PC-3 (cell line): ENCODE data around the gene HNRNPF. TPM values are rescaled to one million over a fixed set of nuclear protein-coding genes. Genes with fewer than 3 reads are reported as not detected.

ENCODE experiments used
- ATAC-seq: fragments of 200-7000 bp; cut with Tn5 transposase; 2 replicates; pipeline ENCODE4 v1.9.1; 2020; ENCODE audit warnings: mild to moderate bottlenecking, moderate library complexity
- BruUV-seq: library from RNA; stranded (reverse); fragments of 400-500 nt; replicated peaks from 2 replicates; lab custom pipeline; 2021; lab: Mats Ljungman, UMichigan
- CTCF ChIA-PET: fragments of 300-600 bp; sonication (Branson Sonifier 250); formaldehyde crosslinking; loops from one replicate; lab custom pipeline; 2022; ENCODE audit warnings: antibody characterized with exemption; lab: Charles Lee
- POLR2A ChIA-PET: fragments of 300-600 bp; sonication (Branson Sonifier 250); formaldehyde crosslinking; loops from one replicate; lab custom pipeline; 2022; ENCODE audit warnings: antibody characterized with exemption; ENCODE audit not compliant: unreplicated experiment; lab: Charles Lee
- DNase-seq: peaks from one replicate; pipeline ENCODE4 v3.0.0-alpha.2; 2015
- H2AFZ ChIP-seq: fragments of 300-600 bp; sonication (generic); 2 replicates; pipeline ENCODE4 v1.6.0; 2016; ENCODE audit warnings: antibody characterized with exemption, low read length
- H3F3A ChIP-seq: fragments of 300-600 bp; sonication (generic); one replicate; pipeline ENCODE4 v1.6.0; 2017; ENCODE audit warnings: antibody characterized with exemption, low read length, control low read depth, mild to moderate bottlenecking; ENCODE audit not compliant: unreplicated experiment
- H3K27ac ChIP-seq: fragments of 300-600 bp; sonication (generic); 2 replicates; pipeline ENCODE4 v1.5.1; 2016; ENCODE audit warnings: mild to moderate bottlenecking, low read length
- H3K27me3 ChIP-seq: fragments of 300-600 bp; sonication (generic); 2 replicates; pipeline ENCODE4 v1.6.1; 2016; ENCODE audit warnings: low read length, mixed read lengths
- H3K36me3 ChIP-seq: fragments of 300-600 bp; sonication (generic); 2 replicates; pipeline ENCODE4 v1.6.1; 2016; ENCODE audit warnings: low read depth, mixed run types, low read length, mixed read lengths
- H3K4me1 ChIP-seq: fragments of 300-600 bp; sonication (generic); 2 replicates; pipeline ENCODE4 v1.5.1; 2016; ENCODE audit warnings: low read length; ENCODE audit not compliant: insufficient read depth
- H3K4me2 ChIP-seq: fragments of 300-600 bp; sonication (generic); 2 replicates; pipeline ENCODE4 v1.6.0; 2016; ENCODE audit warnings: low read length
- H3K4me3 ChIP-seq: fragments of 300-600 bp; sonication (generic); 2 replicates; pipeline ENCODE4 v1.5.1; 2016; ENCODE audit warnings: mild to moderate bottlenecking, low read length, mixed read lengths
- H3K79me2 ChIP-seq: fragments of 300-600 bp; sonication (generic); 2 replicates; pipeline ENCODE4 v1.6.1; 2017; ENCODE audit warnings: low read length, mixed read lengths
- H3K9ac ChIP-seq: fragments of 300-600 bp; sonication (generic); 2 replicates; pipeline ENCODE4 v1.6.0; 2016; ENCODE audit warnings: mild to moderate bottlenecking, low read length
- H3K9me2 ChIP-seq: fragments of 300-600 bp; sonication (generic); replicated peaks from 2 replicates; pipeline ENCODE4 v1.6.1; 2016; ENCODE audit warnings: mixed run types, low read length, mixed read lengths
- H3K9me3 ChIP-seq: fragments of 300-600 bp; sonication (generic); 2 replicates; pipeline ENCODE4 v1.6.1; 2016; ENCODE audit warnings: low read length, mixed read lengths
- H4K20me1 ChIP-seq: fragments of 300-600 bp; sonication (generic); 2 replicates; pipeline ENCODE4 v1.6.1; 2016; ENCODE audit warnings: low read length, mixed read lengths
- EZH2 ChIP-seq: fragments of 300-600 bp; sonication (generic); IDR thresholded peaks from one replicate; pipeline ENCODE4 v1.6.1; 2017; ENCODE audit warnings: antibody characterized with exemption, mild to moderate bottlenecking, low read length; ENCODE audit not compliant: unreplicated experiment
- EZH2phosphoT487 ChIP-seq: fragments of 300-600 bp; sonication (generic); IDR thresholded peaks from 2 replicates; pipeline ENCODE4 v1.6.1; 2018; ENCODE audit warnings: mild to moderate bottlenecking, antibody characterized with exemption, low read length, borderline replicate concordance
- intact Hi-C: fragments of 100-400 bp; cut with micrococcal nuclease; formaldehyde crosslinking; loops from 2 replicates; pipeline ENCODE4 v1.9.0; 2023
- total RNA-seq: library from RNA; depleted of rRNA; stranded (reverse); fragments of >200 nt; gene quantifications from 2 replicates; pipeline ENCODE4 v1.2.3, GENCODE V29; 2014
- TF ChIP-seq, protein P1 (sequence below): fragments of 300-600 bp; sonication (generic); conservative IDR thresholded peaks from 2 replicates; pipeline ENCODE4 v1.5.1; 2017; ENCODE audit warnings: antibody characterized with exemption, low read depth, mild to moderate bottlenecking, low read length

The HNRNPF gene
- total RNA-seq, 1 experiment from 2014 or later: 421 TPM

DNA sequence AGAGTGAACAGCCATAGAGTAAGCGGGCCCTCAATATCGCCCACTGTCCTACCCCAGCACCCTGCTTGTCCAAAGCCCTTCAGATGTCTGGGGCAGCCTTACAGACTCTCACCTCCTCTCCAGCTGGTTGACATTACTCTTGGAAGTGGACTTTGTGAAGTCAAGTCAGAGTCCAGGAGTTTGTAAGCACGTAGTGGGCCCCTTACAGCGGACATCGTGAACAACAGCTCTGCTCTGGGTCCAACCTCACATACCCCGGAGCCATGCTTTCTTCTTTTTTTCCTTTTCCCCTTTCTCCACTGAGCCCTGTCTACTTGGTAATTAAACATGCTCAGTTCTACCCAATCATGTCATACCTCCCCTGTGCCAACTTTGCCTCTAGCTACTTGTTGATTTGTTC is 17.5 kb downstream of the HNRNPF start:
- BruUV-seq: no TSS peak
- intact Hi-C loops: loop anchor here (2.0 kb wide), 1 partner anchor 15 kb away; no protein-coding TSS in a partner anchor
- Histone ChIP-seq H3K27ac (no peak overlapping the region), H3K36me3 (peaks cover 85% of the 10 kb centered on the region), H3K9me2 (no peaks in the 10 kb centered on the region), H4K20me1 (peaks cover 86% of the 10 kb centered on the region), H3K4me2 (no peak overlapping the region), H3K27me3 (no peaks in the 10 kb centered on the region), H3K9me3 (no peaks in the 10 kb centered on the region), H3K4me1 (peaks cover 16% of the 10 kb centered on the region), H3F3A (no peaks in the 10 kb centered on the region), H3K9ac (no peak overlapping the region), H2AFZ (no peak overlapping the region), H3K79me2 (peaks cover 93% of the 10 kb centered on the region), H3K4me3 (no peak overlapping the region)
- no peak for DNase-seq
- TF ChIP-seq EZH2 (no peak), EZH2phosphoT487 (no peak)
- TF ChIP-seq, protein P1, sequence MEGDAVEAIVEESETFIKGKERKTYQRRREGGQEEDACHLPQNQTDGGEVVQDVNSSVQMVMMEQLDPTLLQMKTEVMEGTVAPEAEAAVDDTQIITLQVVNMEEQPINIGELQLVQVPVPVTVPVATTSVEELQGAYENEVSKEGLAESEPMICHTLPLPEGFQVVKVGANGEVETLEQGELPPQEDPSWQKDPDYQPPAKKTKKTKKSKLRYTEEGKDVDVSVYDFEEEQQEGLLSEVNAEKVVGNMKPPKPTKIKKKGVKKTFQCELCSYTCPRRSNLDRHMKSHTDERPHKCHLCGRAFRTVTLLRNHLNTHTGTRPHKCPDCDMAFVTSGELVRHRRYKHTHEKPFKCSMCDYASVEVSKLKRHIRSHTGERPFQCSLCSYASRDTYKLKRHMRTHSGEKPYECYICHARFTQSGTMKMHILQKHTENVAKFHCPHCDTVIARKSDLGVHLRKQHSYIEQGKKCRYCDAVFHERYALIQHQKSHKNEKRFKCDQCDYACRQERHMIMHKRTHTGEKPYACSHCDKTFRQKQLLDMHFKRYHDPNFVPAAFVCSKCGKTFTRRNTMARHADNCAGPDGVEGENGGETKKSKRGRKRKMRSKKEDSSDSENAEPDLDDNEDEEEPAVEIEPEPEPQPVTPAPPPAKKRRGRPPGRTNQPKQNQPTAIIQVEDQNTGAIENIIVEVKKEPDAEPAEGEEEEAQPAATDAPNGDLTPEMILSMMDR: no peak
- ChIA-PET POLR2A (no interaction called here), CTCF (no interaction called here)
- ATAC-seq: no peak

DNA sequence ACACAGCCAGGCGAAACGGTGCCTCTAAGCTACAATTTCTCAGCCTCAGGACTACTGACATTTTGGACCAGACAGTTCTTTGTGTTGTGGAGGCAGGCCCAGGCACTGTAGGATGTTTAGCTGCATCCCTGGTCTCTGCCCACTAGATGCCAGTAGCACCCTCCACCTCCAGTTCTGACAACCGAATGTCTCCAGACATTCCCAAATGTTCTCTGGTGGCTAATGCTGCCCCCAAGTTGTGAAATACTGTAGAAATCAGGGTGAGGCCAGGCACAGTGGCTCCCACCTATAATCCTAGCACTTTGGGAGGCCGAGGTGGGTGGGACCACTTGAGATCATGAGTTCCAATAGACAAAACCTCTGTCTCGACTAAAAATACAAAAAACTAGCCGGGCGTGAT is 18.2 kb downstream of the HNRNPF start:
- Histone ChIP-seq H4K20me1 (peaks cover 93% of the 10 kb centered on the region), H2AFZ (no peak overlapping the region), H3K9ac (no peak overlapping the region), H3K4me1 (peaks cover 13% of the 10 kb centered on the region), H3K9me3 (no peaks in the 10 kb centered on the region), H3K27ac (no peak overlapping the region), H3F3A (peaks cover 7% of the 10 kb centered on the region), H3K79me2 (peaks cover 85% of the 10 kb centered on the region), H3K27me3 (no peaks in the 10 kb centered on the region), H3K4me3 (no peak overlapping the region), H3K4me2 (no peak overlapping the region), H3K36me3 (peaks cover 91% of the 10 kb centered on the region), H3K9me2 (no peaks in the 10 kb centered on the region)
- POLR2A ChIA-PET: interaction anchor here (0.6 kb wide), 1 partner anchor 63 kb away, joined by 3 read pairs; no protein-coding TSS in a partner anchor
- no TSS peak for BruUV-seq
- intact Hi-C loops: loop anchor here (1.0 to 2.0 kb wide), 2 partner anchors 16 to 71 kb away; no protein-coding TSS in a partner anchor
- ATAC-seq (peak; percentile 83), DNase-seq (peak; percentile 61)
- TF ChIP-seq, protein P1: peak; percentile 71
- TF ChIP-seq EZH2: no peak
- CTCF ChIA-PET: no interaction called here

DNA sequence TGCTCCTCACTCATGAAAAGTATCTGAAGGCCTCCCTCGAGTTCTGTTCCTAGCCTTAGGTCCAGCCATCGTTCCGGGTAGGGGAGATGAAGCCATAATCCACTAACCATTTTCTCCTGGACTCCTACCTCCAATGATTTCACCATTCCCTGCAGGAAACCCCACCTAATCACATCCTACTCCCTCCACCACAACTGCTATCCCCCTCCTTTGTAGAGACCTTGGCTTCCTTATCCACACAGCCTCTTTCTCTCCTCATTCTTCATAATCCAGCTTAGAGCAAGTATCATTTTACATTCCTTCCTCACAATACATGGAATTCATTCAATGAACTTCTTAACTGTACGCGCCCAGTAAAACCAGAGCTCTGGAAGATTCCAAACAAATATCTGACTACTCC is 18.7 kb downstream of the HNRNPF start:
- BruUV-seq: no TSS peak
- H4K20me1 ChIP-seq: peaks cover 93% of the 10 kb centered on the region
- POLR2A ChIA-PET: interaction anchor here (0.6 kb wide), 1 partner anchor 64 kb away, joined by 3 read pairs; no protein-coding TSS in a partner anchor

More for the DNA sequence above, 18.7 kb downstream of the HNRNPF start:
- Histone ChIP-seq H2AFZ (no peak overlapping the region), H3K27me3 (no peaks in the 10 kb centered on the region), H3K4me3 (no peak overlapping the region), H3K4me2 (no peak overlapping the region), H3F3A (peaks cover 12% of the 10 kb centered on the region), H3K36me3 (peaks cover 91% of the 10 kb centered on the region), H3K9ac (no peak overlapping the region), H3K9me2 (no peaks in the 10 kb centered on the region), H3K27ac (no peak overlapping the region), H3K79me2 (peaks cover 81% of the 10 kb centered on the region), H3K4me1 (peaks cover 12% of the 10 kb centered on the region), H3K9me3 (no peaks in the 10 kb centered on the region)
- TF ChIP-seq EZH2phosphoT487: no peak
- TF ChIP-seq, protein P1: no peak
- TF ChIP-seq EZH2: no peak
- CTCF ChIA-PET: no interaction called here
- intact Hi-C loops: loop anchor here (1.0 to 2.0 kb wide), 2 partner anchors 16 to 71 kb away; no protein-coding TSS in a partner anchor
- DNase-seq (no peak), ATAC-seq (no peak)
